ENCODE data around the gene ARHGAP10.

The ARHGAP10 gene

GRCh38 chr4:147933316-147933715, 201.4 kb downstream of the ARHGAP10 start:
- 91% methylated on average over 4 of the region's 4 CpGs for WGBS

GRCh38 chr4:147933779-147934178, 201.9 kb downstream of the ARHGAP10 start:
- no peak for DNase-seq
- Histone ChIP-seq H2AK5ac (ENCODE audit: low read length, severe bottlenecking) (no peak overlapping the region), H2BK12ac (ENCODE audit: low read length in 2 of 2) (no peak overlapping the region), H3K9me3 (ENCODE audit: control insufficient read depth, low read length) (no peaks in the 10 kb centered on the region), H3K23ac (ENCODE audit: low read length in 2 of 2) (no peak overlapping the region), H3K36me3 (ENCODE audit: control insufficient read depth in 1 of 2, insufficient read depth in 2 of 2, low read depth in 1 of 2, low read length in 2 of 2) (peaks cover 10 to 60% of the 10 kb centered on the region in 2 experiments), H3K4me1 (ENCODE audit: control insufficient read depth, insufficient read depth, low read depth, low read length) (no peaks in the 10 kb centered on the region), H2BK120ac (ENCODE audit: low read depth, low read length) (no peak overlapping the region), H3K79me1 (replicated peaks; ENCODE audit: low read length, poor library complexity, severe bottlenecking) (peaks cover 19% of the 10 kb centered on the region), H3K18ac (ENCODE audit: low read depth in 1 of 2, low read length in 2 of 2) (no peak overlapping the region), H3K27ac (ENCODE audit: low read length, poor library complexity, severe bottlenecking) (no peak overlapping the region), H3K4me2 (ENCODE audit: low read length, poor library complexity, severe bottlenecking) (no peak overlapping the region), H4K91ac (ENCODE audit: low read length) (no peak overlapping the region), H3K4me3 (ENCODE audit: insufficient read depth in 1 of 2, low read depth in 1 of 2, low read length in 2 of 2) (no peak overlapping the region), H3K4ac (ENCODE audit: low read depth in 1 of 2, low read length in 2 of 2) (no peak overlapping the region), H4K8ac (ENCODE audit: low read length) (no peak overlapping the region), H3K27me3 (ENCODE audit: control insufficient read depth in 1 of 2, insufficient read depth in 1 of 2, low read length in 2 of 2) (no peaks in the 10 kb centered on the region), H2BK15ac (ENCODE audit: low read depth, poor library complexity, severe bottlenecking) (peak overlapping the region; percentile 18), H2BK5ac (ENCODE audit: low read depth, low read length, poor library complexity, severe bottlenecking) (no peak overlapping the region), H3K14ac (ENCODE audit: low read length in 2 of 2) (no peak overlapping the region), H3K9ac (ENCODE audit: low read length) (no peak overlapping the region), H2AFZ (ENCODE audit: low read depth, low read length) (no peak overlapping the region)
- WGBS = 95% methylated on average over 3 of the region's 3 CpGs

More at GRCh38 chr4:147933316-147933715, 201.4 kb downstream of the ARHGAP10 start:
- Histone ChIP-seq H3K4ac (ENCODE audit: low read depth in 1 of 2, low read length in 2 of 2) (no peak overlapping the region), H3K18ac (ENCODE audit: low read depth in 1 of 2, low read length in 2 of 2) (no peak overlapping the region), H3K79me1 (replicated peaks; ENCODE audit: low read length, poor library complexity, severe bottlenecking) (peaks cover 19% of the 10 kb centered on the region), H3K27ac (ENCODE audit: low read length, poor library complexity, severe bottlenecking) (no peak overlapping the region), H3K36me3 (ENCODE audit: control insufficient read depth in 1 of 2, insufficient read depth in 2 of 2, low read depth in 1 of 2, low read length in 2 of 2) (peaks cover 10 to 61% of the 10 kb centered on the region in 2 experiments), H4K8ac (ENCODE audit: low read length) (peak overlapping the region; percentile 56), H2AFZ (ENCODE audit: low read depth, low read length) (no peak overlapping the region), H3K4me1 (ENCODE audit: control insufficient read depth, insufficient read depth, low read depth, low read length) (no peaks in the 10 kb centered on the region), H2BK12ac (ENCODE audit: low read length in 2 of 2) (no peak overlapping the region), H3K23ac (ENCODE audit: low read length in 2 of 2) (no peak overlapping the region), H3K4me2 (ENCODE audit: low read length, poor library complexity, severe bottlenecking) (no peak overlapping the region), H2AK5ac (ENCODE audit: low read length, severe bottlenecking) (no peak overlapping the region), H2BK120ac (ENCODE audit: low read depth, low read length) (no peak overlapping the region), H3K14ac (ENCODE audit: low read length in 2 of 2) (no peak overlapping the region), H3K9me3 (ENCODE audit: control insufficient read depth, low read length) (no peaks in the 10 kb centered on the region), H2BK15ac (ENCODE audit: low read depth, poor library complexity, severe bottlenecking) (peak overlapping the region; percentile 18), H3K9ac (ENCODE audit: low read length) (no peak overlapping the region), H3K27me3 (ENCODE audit: control insufficient read depth in 1 of 2, insufficient read depth in 1 of 2, low read length in 2 of 2) (no peaks in the 10 kb centered on the region), H2BK5ac (ENCODE audit: low read depth, low read length, poor library complexity, severe bottlenecking) (no peak overlapping the region), H3K4me3 (ENCODE audit: insufficient read depth in 1 of 2, low read depth in 1 of 2, low read length in 2 of 2) (no peak overlapping the region), H4K91ac (ENCODE audit: low read length) (no peak overlapping the region)
- DNase-seq = no peak

- H3K4ac ChIP-seq (ENCODE audit: low read depth in 1 of 2, low read length in 2 of 2) = no peak overlapping the region
- 86% methylated on average over 5 of the region's 5 CpGs for WGBS
- no peak overlapping the region for H3K23ac ChIP-seq (ENCODE audit: low read length in 2 of 2)
- H4K91ac ChIP-seq (ENCODE audit: low read length) = no peak overlapping the region
- no peak overlapping the region for H3K14ac ChIP-seq (ENCODE audit: low read length in 2 of 2)
- H2BK15ac ChIP-seq (ENCODE audit: low read depth, poor library complexity, severe bottlenecking) = no peak overlapping the region
- H3K27ac ChIP-seq (ENCODE audit: low read length, poor library complexity, severe bottlenecking) = no peak overlapping the region
- H3K79me1 ChIP-seq (replicated peaks; ENCODE audit: low read length, poor library complexity, severe bottlenecking) = peaks cover 17% of the 10 kb centered on the region
- H2BK12ac ChIP-seq (ENCODE audit: low read length in 2 of 2) = no peak overlapping the region
- no peak for DNase-seq
- no peaks in the 10 kb centered on the region for H3K27me3 ChIP-seq (ENCODE audit: control insufficient read depth in 1 of 2, insufficient read depth in 1 of 2, low read length in 2 of 2)
- H3K4me1 ChIP-seq (ENCODE audit: control insufficient read depth, insufficient read depth, low read depth, low read length) = peaks cover 2% of the 10 kb centered on the region
- H3K18ac ChIP-seq (ENCODE audit: low read depth in 1 of 2, low read length in 2 of 2) = no peak overlapping the region
- no peak overlapping the region for H3K4me3 ChIP-seq (ENCODE audit: insufficient read depth in 1 of 2, low read depth in 1 of 2, low read length in 2 of 2)
- no peak overlapping the region for H2AFZ ChIP-seq (ENCODE audit: low read depth, low read length)
- no peaks in the 10 kb centered on the region for H3K9me3 ChIP-seq (ENCODE audit: control insufficient read depth, low read length)
- H4K8ac ChIP-seq (ENCODE audit: low read length) = no peak overlapping the region
- H2AK5ac ChIP-seq (ENCODE audit: low read length, severe bottlenecking) = no peak overlapping the region
- no peak overlapping the region for H2BK5ac ChIP-seq (ENCODE audit: low read depth, low read length, poor library complexity, severe bottlenecking)
- no peak overlapping the region for H3K9ac ChIP-seq (ENCODE audit: low read length)
- H3K36me3 ChIP-seq (ENCODE audit: control insufficient read depth in 1 of 2, insufficient read depth in 2 of 2, low read depth in 1 of 2, low read length in 2 of 2) = peaks cover 6 to 54% of the 10 kb centered on the region in 2 experiments
- no peak overlapping the region for H3K4me2 ChIP-seq (ENCODE audit: low read length, poor library complexity, severe bottlenecking)
- no peak overlapping the region for H2BK120ac ChIP-seq (ENCODE audit: low read depth, low read length)
These were observed 206.6 kb downstream of the ARHGAP10 start for GRCh38 chr4:147938496-147938895.

- H2BK12ac ChIP-seq (ENCODE audit: low read length in 2 of 2) = no peak overlapping the region
- H2BK120ac ChIP-seq (ENCODE audit: low read depth, low read length) = no peak overlapping the region
- no peak overlapping the region for H2AFZ ChIP-seq (ENCODE audit: low read depth, low read length)
- no peak overlapping the region for H3K27ac ChIP-seq (ENCODE audit: low read length, poor library complexity, severe bottlenecking)
- H4K8ac ChIP-seq (ENCODE audit: low read length) = no peak overlapping the region
- no peak overlapping the region for H3K9ac ChIP-seq (ENCODE audit: low read length)
- 93% methylated on average over 4 of the region's 4 CpGs for WGBS
- H2AK5ac ChIP-seq (ENCODE audit: low read length, severe bottlenecking) = no peak overlapping the region
- no peak overlapping the region for H2BK5ac ChIP-seq (ENCODE audit: low read depth, low read length, poor library complexity, severe bottlenecking)
- H3K36me3 ChIP-seq (ENCODE audit: control insufficient read depth in 1 of 2, insufficient read depth in 2 of 2, low read depth in 1 of 2, low read length in 2 of 2) = peaks cover 0 to 52% of the 10 kb centered on the region in 2 experiments
- H3K23ac ChIP-seq (ENCODE audit: low read length in 2 of 2) = no peak overlapping the region
- no peak overlapping the region for H3K4me2 ChIP-seq (ENCODE audit: low read length, poor library complexity, severe bottlenecking)
- H3K14ac ChIP-seq (ENCODE audit: low read length in 2 of 2) = no peak overlapping the region
- H3K18ac ChIP-seq (ENCODE audit: low read depth in 1 of 2, low read length in 2 of 2) = no peak overlapping the region
- H2BK15ac ChIP-seq (ENCODE audit: low read depth, poor library complexity, severe bottlenecking) = no peak overlapping the region
- H3K79me1 ChIP-seq (replicated peaks; ENCODE audit: low read length, poor library complexity, severe bottlenecking) = peaks cover 9% of the 10 kb centered on the region
- DNase-seq = no peak
- H3K4ac ChIP-seq (ENCODE audit: low read depth in 1 of 2, low read length in 2 of 2) = no peak overlapping the region
- no peaks in the 10 kb centered on the region for H3K27me3 ChIP-seq (ENCODE audit: control insufficient read depth in 1 of 2, insufficient read depth in 1 of 2, low read length in 2 of 2)
- H3K4me1 ChIP-seq (ENCODE audit: control insufficient read depth, insufficient read depth, low read depth, low read length) = peaks cover 2% of the 10 kb centered on the region
- no peak overlapping the region for H4K91ac ChIP-seq (ENCODE audit: low read length)
- no peak overlapping the region for H3K4me3 ChIP-seq (ENCODE audit: insufficient read depth in 1 of 2, low read depth in 1 of 2, low read length in 2 of 2)
- no peaks in the 10 kb centered on the region for H3K9me3 ChIP-seq (ENCODE audit: control insufficient read depth, low read length)
These were observed 208.3 kb downstream of the ARHGAP10 start for GRCh38 chr4:147940171-147940570.

All from mesenchymal stem cell (in vitro differentiated cells and primary cell).